ENCODE results near the gene ARID5B. TPM values are rescaled to one million over a fixed set of nuclear protein-coding genes. Genes with fewer than 3 reads are reported as not detected.

The ARID5B gene
- total RNA-seq, 1 donor from 2014 or later, result 65.1 TPM

DNA sequence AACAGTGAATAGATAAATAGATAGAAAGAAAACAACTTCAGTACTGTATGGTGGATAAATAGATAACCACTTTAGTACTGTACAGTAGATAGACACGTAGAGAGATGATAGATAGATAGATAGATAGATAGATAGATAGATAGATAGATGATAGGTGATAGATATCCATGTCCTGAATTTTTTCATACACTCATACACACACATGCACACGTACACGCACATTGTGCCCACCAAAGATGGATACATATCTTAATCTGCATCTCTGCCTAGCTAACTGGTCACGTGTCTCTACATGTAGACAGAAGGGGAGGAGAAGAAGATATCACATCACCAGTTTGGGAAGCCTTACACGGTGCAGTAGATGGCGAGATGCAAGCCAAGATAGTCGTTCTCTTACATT is 99.2 kb downstream of the ARID5B start:
- no peaks in the 10 kb centered on the region for H3K27me3 Mint-ChIP-seq (ENCODE audit: insufficient read depth)
- intact Hi-C loops (cut with micrococcal nuclease), result no loop called here

DNA sequence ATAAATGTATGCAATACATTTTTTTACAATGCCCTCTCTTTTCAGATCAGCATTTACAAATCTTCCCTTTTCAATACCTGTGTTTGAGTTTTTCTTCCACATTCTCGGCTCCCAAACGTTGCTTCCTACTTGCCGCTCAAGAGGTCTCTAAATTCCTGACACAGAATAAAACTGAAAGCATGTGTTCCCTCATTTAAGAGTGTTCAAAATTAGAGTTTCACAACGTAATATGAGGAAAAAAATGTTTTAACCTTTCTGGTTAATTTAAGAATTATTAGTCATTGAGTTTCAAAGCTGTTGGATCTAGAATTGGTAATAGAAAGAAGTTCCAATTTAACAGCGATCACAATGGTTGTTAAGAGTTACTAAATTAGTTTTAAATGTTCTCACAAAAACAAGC is 100.4 kb downstream of the ARID5B start:
- Mint-ChIP-seq H3K27me3 (ENCODE audit: insufficient read depth) (no peaks in the 10 kb centered on the region), H3K36me3 (ENCODE audit: low read depth) (peaks cover 74% of the 10 kb centered on the region), H3K27ac (peak overlapping the region; percentile 33), H3K4me3 (peak overlapping the region; percentile 48), H3K4me1 (ENCODE audit: low read depth) (peaks cover 95% of the 10 kb centered on the region), H3K9me3 (peaks cover 12% of the 10 kb centered on the region)
- intact Hi-C loops (cut with micrococcal nuclease), result loop anchor here (1.0 kb wide), 1 partner anchor 8 kb away; no protein-coding TSS in a partner anchor
- no peak for DNase-seq (ENCODE audit: low spot score)

More for the DNA sequence above, 99.2 kb downstream of the ARID5B start:
- DNase-seq (ENCODE audit: low spot score), result no peak
- Mint-ChIP-seq H3K9me3 (peaks cover 8% of the 10 kb centered on the region), H3K4me3 (no peak overlapping the region), H3K27ac (peak overlapping the region; percentile 19), H3K36me3 (ENCODE audit: low read depth) (peaks cover 69% of the 10 kb centered on the region), H3K4me1 (ENCODE audit: low read depth) (peaks cover 94% of the 10 kb centered on the region)

DNA sequence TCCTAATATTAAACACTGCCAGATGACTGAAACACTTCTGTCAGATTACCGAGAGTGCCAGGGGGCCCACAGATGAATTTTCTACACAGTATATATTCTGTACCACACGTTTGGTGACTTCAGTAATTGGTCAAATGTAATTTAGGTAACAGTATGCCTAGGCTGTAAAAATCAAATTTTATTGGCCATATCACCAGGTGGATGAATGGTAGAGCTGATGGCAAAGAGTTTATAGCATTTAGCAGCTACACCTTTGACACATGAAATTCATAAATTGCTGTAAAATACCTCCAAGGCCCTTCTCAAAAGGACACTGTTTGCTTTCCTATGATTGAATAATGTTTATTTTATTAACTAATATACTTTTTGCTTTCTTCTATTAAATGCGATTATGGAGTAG is 101.3 kb downstream of the ARID5B start:
- Mint-ChIP-seq H3K27me3 (ENCODE audit: insufficient read depth) (no peaks in the 10 kb centered on the region), H3K4me1 (ENCODE audit: low read depth) (peaks cover 95% of the 10 kb centered on the region), H3K27ac (peak overlapping the region; percentile 61), H3K4me3 (peak overlapping the region; percentile 43), H3K36me3 (ENCODE audit: low read depth) (peaks cover 78% of the 10 kb centered on the region), H3K9me3 (peaks cover 12% of the 10 kb centered on the region)
- no peak for DNase-seq (ENCODE audit: low spot score)
- intact Hi-C loops (cut with micrococcal nuclease), result loop anchor here (1.0 kb wide), 1 partner anchor 8 kb away; no protein-coding TSS in a partner anchor

DNA sequence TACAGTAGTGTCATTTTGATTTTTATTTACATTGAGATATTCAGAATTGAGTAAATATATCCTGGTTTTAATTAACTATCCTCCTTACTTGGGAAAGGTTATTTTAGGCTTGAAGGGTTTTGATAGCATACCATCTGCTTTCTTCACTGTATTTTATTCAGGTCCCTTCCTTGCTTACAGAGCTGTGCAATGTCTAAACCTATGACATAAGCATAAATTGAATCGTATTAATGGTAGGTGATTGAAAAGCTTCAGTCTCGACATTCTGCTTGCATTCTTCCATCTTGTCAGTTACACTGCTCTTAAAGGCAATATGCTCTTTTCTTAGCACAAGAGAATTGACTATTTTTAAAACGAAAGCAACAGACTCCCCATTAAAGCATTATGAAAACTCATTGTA is 102.5 kb downstream of the ARID5B start:
- Mint-ChIP-seq H3K4me3 (no peak overlapping the region), H3K4me1 (ENCODE audit: low read depth) (peaks cover 95% of the 10 kb centered on the region), H3K9me3 (peaks cover 9% of the 10 kb centered on the region), H3K36me3 (ENCODE audit: low read depth) (peaks cover 74% of the 10 kb centered on the region), H3K27ac (no peak overlapping the region), H3K27me3 (ENCODE audit: insufficient read depth) (no peaks in the 10 kb centered on the region)
- intact Hi-C loops (cut with micrococcal nuclease), result no loop called here
- DNase-seq (ENCODE audit: low spot score), result no peak

DNA sequence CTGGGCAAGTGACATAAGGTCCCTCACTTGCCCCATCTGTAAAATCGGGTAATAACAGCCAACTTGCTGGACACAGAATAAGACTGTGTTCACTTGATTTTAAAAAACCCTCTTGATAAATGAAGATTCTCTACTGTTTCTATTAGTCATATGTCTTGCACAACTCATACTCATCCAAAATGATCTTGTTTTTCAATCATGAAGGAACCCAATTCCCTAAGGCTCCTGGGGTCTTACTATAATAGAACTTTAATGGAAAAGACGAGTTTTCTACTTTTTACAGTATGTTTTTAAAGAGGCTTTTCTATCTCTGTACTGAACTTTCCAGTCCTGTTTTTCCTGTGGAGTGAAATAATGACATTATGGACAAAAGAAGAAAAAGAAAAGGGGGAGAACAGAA is 103.8 kb downstream of the ARID5B start:
- peaks cover 73% of the 10 kb centered on the region for H3K36me3 Mint-ChIP-seq (ENCODE audit: low read depth)
- peaks cover 9% of the 10 kb centered on the region for H3K9me3 Mint-ChIP-seq
- H3K4me3 Mint-ChIP-seq, result no peak overlapping the region
- peaks cover 93% of the 10 kb centered on the region for H3K4me1 Mint-ChIP-seq (ENCODE audit: low read depth)
- intact Hi-C loops (cut with micrococcal nuclease), result loop anchor here (1.0 kb wide), 1 partner anchor 8 kb away; no protein-coding TSS in a partner anchor
- H3K27ac Mint-ChIP-seq, result peak overlapping the region; percentile 25
- no peak for DNase-seq (ENCODE audit: low spot score)
- no peaks in the 10 kb centered on the region for H3K27me3 Mint-ChIP-seq (ENCODE audit: insufficient read depth)

DNA sequence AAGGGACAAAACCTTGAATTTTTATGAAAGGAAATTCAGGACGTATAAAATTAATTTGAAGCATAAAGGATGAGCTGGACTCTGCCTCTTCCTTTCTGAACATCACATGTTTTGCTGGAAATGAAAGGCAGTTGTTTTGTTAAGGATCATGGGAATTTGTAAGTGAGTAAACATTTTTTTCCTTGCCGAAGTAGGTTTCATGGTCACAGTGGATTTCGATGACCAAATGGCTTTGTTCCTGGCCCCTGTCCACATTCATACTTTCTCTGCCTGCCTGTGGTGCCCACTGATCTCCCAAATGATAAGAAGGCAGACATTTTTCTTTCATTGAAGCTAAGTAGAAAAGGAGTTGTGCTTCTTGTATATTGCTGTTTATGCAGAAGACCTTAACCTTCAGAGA is 104.2 kb downstream of the ARID5B start:
- intact Hi-C loops (cut with micrococcal nuclease), result loop anchor here (1.0 kb wide), 1 partner anchor 8 kb away; no protein-coding TSS in a partner anchor
- H3K4me1 Mint-ChIP-seq (ENCODE audit: low read depth), result peaks cover 93% of the 10 kb centered on the region
- H3K4me3 Mint-ChIP-seq, result no peak overlapping the region

DNA sequence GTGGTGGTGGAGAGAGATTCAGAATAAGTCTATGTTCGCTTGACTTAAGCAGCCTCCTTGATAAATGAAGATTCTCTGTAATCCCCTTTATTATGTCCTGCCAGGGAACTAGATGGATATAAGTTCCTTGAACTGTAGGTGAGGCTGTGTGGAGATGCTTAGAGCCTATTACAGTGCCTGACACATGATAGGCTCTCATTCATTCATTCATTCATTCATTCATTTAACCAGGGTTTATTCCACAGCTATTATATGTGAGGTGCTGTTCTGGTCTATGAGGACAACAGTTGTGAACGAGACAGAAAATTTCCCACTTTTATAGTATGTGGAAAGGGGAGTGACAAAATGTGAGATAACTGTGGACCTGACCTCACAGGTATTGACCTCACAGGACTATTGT is 105.6 kb downstream of the ARID5B start:
- Mint-ChIP-seq H3K4me3 (no peak overlapping the region), H3K9me3 (peaks cover 9% of the 10 kb centered on the region), H3K36me3 (ENCODE audit: low read depth) (peaks cover 73% of the 10 kb centered on the region), H3K27me3 (ENCODE audit: insufficient read depth) (no peaks in the 10 kb centered on the region), H3K27ac (peak overlapping the region; percentile 40), H3K4me1 (ENCODE audit: low read depth) (peaks cover 91% of the 10 kb centered on the region)
- DNase-seq (ENCODE audit: low spot score), result no peak
- intact Hi-C loops (cut with micrococcal nuclease), result no loop called here

More for the DNA sequence above, 104.2 kb downstream of the ARID5B start:
- H3K36me3 Mint-ChIP-seq (ENCODE audit: low read depth), result peaks cover 73% of the 10 kb centered on the region
- peak overlapping the region; percentile 38 for H3K27ac Mint-ChIP-seq
- peaks cover 9% of the 10 kb centered on the region for H3K9me3 Mint-ChIP-seq
- no peak for DNase-seq (ENCODE audit: low spot score)
- H3K27me3 Mint-ChIP-seq (ENCODE audit: insufficient read depth), result no peaks in the 10 kb centered on the region

DNA sequence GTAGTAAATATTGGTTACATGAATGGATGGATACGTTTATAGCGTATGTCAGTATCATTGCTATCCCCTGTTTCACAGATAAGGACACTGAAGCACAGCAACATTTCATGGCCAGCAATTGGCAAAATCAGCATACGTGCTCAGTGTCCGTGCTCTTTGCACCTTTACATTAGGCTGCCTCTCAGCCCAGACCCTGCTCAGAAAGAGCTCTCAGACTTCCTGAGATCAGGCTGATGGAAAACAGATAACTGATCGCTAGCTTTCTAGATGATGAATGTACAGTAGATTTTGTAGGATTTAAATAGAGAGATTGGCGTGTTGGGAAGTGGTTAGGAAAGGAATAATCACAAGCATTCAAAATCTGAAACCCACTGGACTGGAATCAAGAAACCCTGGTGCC is 106.7 kb downstream of the ARID5B start:
- Mint-ChIP-seq H3K27me3 (ENCODE audit: insufficient read depth) (no peaks in the 10 kb centered on the region), H3K27ac (no peak overlapping the region), H3K36me3 (ENCODE audit: low read depth) (peaks cover 76% of the 10 kb centered on the region), H3K4me3 (no peak overlapping the region), H3K4me1 (ENCODE audit: low read depth) (peaks cover 82% of the 10 kb centered on the region), H3K9me3 (peaks cover 9% of the 10 kb centered on the region)
- DNase-seq (ENCODE audit: low spot score), result no peak
- intact Hi-C loops (cut with micrococcal nuclease), result no loop called here

DNA sequence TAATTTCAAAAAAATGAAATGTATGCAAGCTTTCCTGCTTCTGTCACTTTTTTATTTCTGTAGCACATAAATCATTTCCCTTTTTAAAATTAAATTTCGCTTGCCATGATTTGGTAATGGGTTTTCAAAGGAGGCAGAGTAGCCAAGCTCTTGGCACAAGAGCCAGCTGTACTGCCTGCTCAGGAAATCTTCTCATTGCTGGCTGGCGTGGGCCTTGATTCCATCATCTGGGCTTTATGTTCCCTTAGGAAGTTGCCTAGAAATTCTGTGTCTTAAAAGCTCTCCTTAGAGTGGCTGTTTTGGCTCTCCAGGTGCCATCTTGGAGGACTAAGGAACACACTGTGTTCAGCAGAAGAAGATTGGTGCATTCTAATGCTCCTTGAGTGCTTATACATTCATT is 107.4 kb downstream of the ARID5B start:
- DNase-seq (ENCODE audit: low spot score), result no peak
- Mint-ChIP-seq H3K4me3 (no peak overlapping the region), H3K27me3 (ENCODE audit: insufficient read depth) (no peaks in the 10 kb centered on the region), H3K36me3 (ENCODE audit: low read depth) (peaks cover 79% of the 10 kb centered on the region), H3K27ac (no peak overlapping the region), H3K4me1 (ENCODE audit: low read depth) (peaks cover 75% of the 10 kb centered on the region), H3K9me3 (peaks cover 9% of the 10 kb centered on the region)
- intact Hi-C loops (cut with micrococcal nuclease), result no loop called here

DNA sequence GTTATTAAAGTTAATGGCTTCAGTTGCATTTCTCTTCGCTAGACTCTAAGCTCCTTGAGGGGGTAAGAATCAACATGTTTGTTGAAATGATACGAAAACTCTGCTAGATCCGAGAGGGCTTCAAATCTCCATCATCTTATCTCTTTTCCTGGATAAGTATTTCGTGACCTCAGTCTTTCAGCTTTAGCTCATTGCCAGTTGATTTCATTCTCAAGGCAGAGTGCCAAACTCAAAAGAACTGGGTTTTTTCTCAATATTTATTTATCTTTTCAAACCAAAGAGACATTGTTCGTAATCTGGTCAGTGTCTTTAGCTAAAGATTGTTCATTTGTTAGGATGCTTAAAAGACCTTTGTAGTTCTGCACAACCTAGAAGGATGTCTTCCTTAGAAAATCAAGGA is 108.9 kb downstream of the ARID5B start:
- Mint-ChIP-seq H3K4me1 (ENCODE audit: low read depth) (peaks cover 65% of the 10 kb centered on the region), H3K27ac (peak overlapping the region; percentile 7), H3K9me3 (peaks cover 7% of the 10 kb centered on the region), H3K4me3 (no peak overlapping the region), H3K36me3 (ENCODE audit: low read depth) (peaks cover 71% of the 10 kb centered on the region), H3K27me3 (ENCODE audit: insufficient read depth) (no peaks in the 10 kb centered on the region)
- DNase-seq (ENCODE audit: low spot score), result no peak
- intact Hi-C loops (cut with micrococcal nuclease), result no loop called here

DNA sequence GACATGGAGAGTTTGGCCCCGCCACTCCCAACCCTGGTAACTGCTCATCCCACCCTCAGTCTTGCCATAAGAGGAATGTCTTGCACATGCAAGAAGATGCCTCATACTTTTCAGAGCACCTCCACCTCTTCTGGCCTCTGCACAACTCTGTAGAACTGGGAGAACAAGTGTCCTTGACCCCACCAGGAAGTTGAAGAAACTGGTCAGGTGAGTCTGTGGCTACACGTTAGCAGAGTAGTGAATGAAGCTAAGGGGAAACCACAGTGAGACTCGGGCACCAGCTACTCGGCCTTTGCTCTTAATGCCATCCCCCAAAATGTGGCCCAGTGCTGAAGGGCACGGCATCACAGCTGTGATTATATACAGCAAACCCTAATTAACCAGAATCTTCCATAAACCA is 110.1 kb downstream of the ARID5B start:
- intact Hi-C loops (cut with micrococcal nuclease), result no loop called here
- no peak overlapping the region for H3K4me3 Mint-ChIP-seq
- H3K27ac Mint-ChIP-seq, result no peak overlapping the region

DNA sequence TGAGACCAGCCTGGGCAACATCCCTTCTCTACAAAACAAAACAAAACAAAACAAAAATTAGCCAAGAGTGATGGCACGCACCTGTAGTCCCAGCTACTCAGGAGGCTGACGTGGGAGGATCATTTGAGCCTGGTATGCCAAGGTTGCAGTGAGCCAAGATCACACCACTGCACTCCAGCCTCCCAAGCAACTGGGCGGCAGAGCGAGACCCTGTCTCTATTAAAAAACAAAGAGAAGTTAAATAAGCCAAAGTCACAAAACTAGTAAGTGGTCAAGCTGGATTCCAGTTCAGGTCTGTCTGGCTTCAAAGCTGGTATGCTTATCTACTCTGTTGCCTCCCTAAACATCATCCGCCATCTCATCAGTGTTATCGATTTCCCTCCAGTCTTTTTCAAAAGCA is 110.8 kb downstream of the ARID5B start:
- peak overlapping the region; percentile 18 for H3K27ac Mint-ChIP-seq

More for the DNA sequence above, 110.1 kb downstream of the ARID5B start:
- DNase-seq (ENCODE audit: low spot score), result no peak
- Mint-ChIP-seq H3K9me3 (no peaks in the 10 kb centered on the region), H3K27me3 (ENCODE audit: insufficient read depth) (no peaks in the 10 kb centered on the region), H3K4me1 (ENCODE audit: low read depth) (peaks cover 60% of the 10 kb centered on the region), H3K36me3 (ENCODE audit: low read depth) (peaks cover 62% of the 10 kb centered on the region)

DNA sequence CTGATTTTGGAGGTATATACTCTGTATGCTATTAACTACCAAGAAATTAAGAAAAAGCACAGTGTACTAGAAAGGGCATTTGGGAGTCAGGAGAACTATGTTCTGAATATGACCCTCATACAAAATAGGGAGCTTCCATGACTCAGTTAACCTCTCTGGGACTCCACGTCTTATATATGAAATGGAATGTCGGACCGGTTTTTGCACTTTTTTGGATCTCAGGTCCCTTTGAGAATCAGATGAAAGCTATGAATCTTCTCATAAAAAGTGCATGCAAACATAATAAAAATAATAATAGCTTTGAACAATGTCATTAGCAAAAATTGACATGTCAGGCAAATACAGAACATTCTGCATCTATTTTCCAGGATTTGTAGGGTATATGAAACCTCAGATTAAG is 113.0 kb downstream of the ARID5B start:
- no peak overlapping the region for H3K4me3 Mint-ChIP-seq
- H3K4me1 Mint-ChIP-seq (ENCODE audit: low read depth), result peaks cover 58% of the 10 kb centered on the region

More for the DNA sequence above, 110.8 kb downstream of the ARID5B start:
- Mint-ChIP-seq H3K4me1 (ENCODE audit: low read depth) (peaks cover 57% of the 10 kb centered on the region), H3K4me3 (no peak overlapping the region), H3K36me3 (ENCODE audit: low read depth) (peaks cover 58% of the 10 kb centered on the region), H3K9me3 (no peaks in the 10 kb centered on the region), H3K27me3 (ENCODE audit: insufficient read depth) (no peaks in the 10 kb centered on the region)
- intact Hi-C loops (cut with micrococcal nuclease), result no loop called here
- DNase-seq (ENCODE audit: low spot score), result no peak

DNA sequence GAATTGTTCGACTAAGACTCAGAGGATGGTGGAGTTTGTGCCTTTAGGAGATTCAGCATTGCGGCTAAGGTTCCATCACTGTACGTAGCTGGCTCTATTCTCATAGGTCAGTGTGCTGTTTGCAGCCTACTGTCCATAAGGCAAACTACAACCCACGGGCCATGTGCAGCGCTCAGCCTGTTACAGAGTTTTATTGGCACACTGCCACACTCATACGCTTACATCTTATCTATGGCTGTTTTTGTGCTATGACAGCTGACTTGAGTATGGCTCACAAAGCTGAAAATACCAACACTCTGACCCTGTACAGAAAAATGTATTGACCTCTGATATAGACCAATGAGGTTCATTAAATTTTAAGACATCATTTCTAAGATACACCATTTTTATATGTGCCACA is 114.5 kb downstream of the ARID5B start:
- DNase-seq (ENCODE audit: low spot score), result no peak
- intact Hi-C loops (cut with micrococcal nuclease), result no loop called here
- no peak overlapping the region for H3K4me3 Mint-ChIP-seq
- peaks cover 49% of the 10 kb centered on the region for H3K36me3 Mint-ChIP-seq (ENCODE audit: low read depth)
- no peaks in the 10 kb centered on the region for H3K27me3 Mint-ChIP-seq (ENCODE audit: insufficient read depth)
- peaks cover 2% of the 10 kb centered on the region for H3K9me3 Mint-ChIP-seq
- H3K27ac Mint-ChIP-seq, result no peak overlapping the region
- peaks cover 59% of the 10 kb centered on the region for H3K4me1 Mint-ChIP-seq (ENCODE audit: low read depth)

More for the DNA sequence above, 113.0 kb downstream of the ARID5B start:
- Mint-ChIP-seq H3K27ac (no peak overlapping the region), H3K27me3 (ENCODE audit: insufficient read depth) (no peaks in the 10 kb centered on the region), H3K36me3 (ENCODE audit: low read depth) (peaks cover 60% of the 10 kb centered on the region), H3K9me3 (peaks cover 2% of the 10 kb centered on the region)
- intact Hi-C loops (cut with micrococcal nuclease), result no loop called here
- no peak for DNase-seq (ENCODE audit: low spot score)

Data from activated T-helper 1 cell treated with anti-CD3 and anti-CD28 coated beads, Interleukin-12 subunit alpha, Interleukin-12 subunit beta, Interleukin-2, Interleukin-4 antibody, amounts not matched to agents 30 ng/mL and 10 ng/mL and 1 ng/mL, durations not matched to agents 14 hours and 24 hours and 36 hours (primary cell).